Tongue (tissue), 2 donors: ENCODE data around the gene LGR5. TPM values are rescaled to one million over a fixed set of nuclear protein-coding genes. Genes with fewer than 3 reads are reported as not detected.

Source experiments
- DNase-seq: peaks from one replicate; pipeline ENCODE4 v3.0.0-alpha.2; 2015
- total RNA-seq: library from RNA; depleted of rRNA; stranded (reverse); fragments of >200 nt; gene quantifications from one replicate; pipeline ENCODE4 v1.2.3, GENCODE V29; 2014

Gene LGR5
- total RNA-seq, 1 donor from 2014 or later, result 2.5 TPM

- DNase-seq, result peak; percentile 29
Measured at GRCh38 chr12:71438670-71439361, 782 bp upstream of the LGR5 start.

GRCh38 chr12:71439362-71439612, 311 bp upstream of the LGR5 start:
- no peak for DNase-seq

- DNase-seq, result no peak
Measured at GRCh38 chr12:71440345-71440762, 756 bp downstream of the LGR5 start.

GRCh38 chr12:71440763-71441748, 1.5 kb downstream of the LGR5 start:
- DNase-seq, result peak; percentile 5

GRCh38 chr12:71441836-71442566, 2.4 kb downstream of the LGR5 start:
- peak; percentile 13 for DNase-seq

GRCh38 chr12:71442567-71442931, 3.0 kb downstream of the LGR5 start:
- no peak for DNase-seq

GRCh38 chr12:71445071-71445470, 5.5 kb downstream of the LGR5 start:
- DNase-seq, result no peak

- peak; percentile 24 for DNase-seq
Measured at GRCh38 chr12:71447691-71448132, 8.1 kb downstream of the LGR5 start.

GRCh38 chr12:71448150-71448581, 8.6 kb downstream of the LGR5 start:
- DNase-seq, result no peak

- no peak for DNase-seq
Measured at GRCh38 chr12:71449373-71450070, 9.9 kb downstream of the LGR5 start.

GRCh38 chr12:71452006-71452405, 12.4 kb downstream of the LGR5 start:
- no peak for DNase-seq

- peak; percentile 28 for DNase-seq
Measured at GRCh38 chr12:71455028-71455737, 15.6 kb downstream of the LGR5 start.

GRCh38 chr12:71456316-71456715, 16.7 kb downstream of the LGR5 start:
- no peak for DNase-seq

- DNase-seq, result no peak
Measured at GRCh38 chr12:71456990-71457389, 17.4 kb downstream of the LGR5 start.

- no peak for DNase-seq
Measured at GRCh38 chr12:71460318-71460717, 20.7 kb downstream of the LGR5 start.

GRCh38 chr12:71460850-71461609, 21.4 kb downstream of the LGR5 start:
- DNase-seq, result no peak

GRCh38 chr12:71461787-71462328, 22.3 kb downstream of the LGR5 start:
- no peak for DNase-seq

- DNase-seq, result no peak
Measured at GRCh38 chr12:71465796-71466195, 26.2 kb downstream of the LGR5 start.

- no peak for DNase-seq
Measured at GRCh38 chr12:71469258-71469750, 29.7 kb downstream of the LGR5 start.

GRCh38 chr12:71472441-71472911, 32.9 kb downstream of the LGR5 start:
- no peak for DNase-seq
